Measurements from ENCODE around the gene RAB11FIP4.
A peak's percentile ranks its signal among the peaks of the same experiment; 100 is the strongest.

RAB11FIP4 gene

GRCh38 chr17:31560616-31561235 lies 169.3 kb downstream of the RAB11FIP4 start:
- Histone ChIP-seq H3K4me1 (no peaks in the 10 kb centered on the region), H3K4me2 (ENCODE audit: low read length) (peak overlapping the region; percentile 69), H2AFZ (peak overlapping the region; percentile 33), H3K4me3 (ENCODE audit: low read depth, low read length) (no peak overlapping the region), H3K9ac (no peak overlapping the region), H3K36me3 (ENCODE audit: control insufficient read depth, insufficient read depth, low read length) (no peaks in the 10 kb centered on the region), H3K27me3 (ENCODE audit: control insufficient read depth, insufficient read depth, low read length) (no peaks in the 10 kb centered on the region), H3K27ac (no peak overlapping the region), H3K9me3 (ENCODE audit: control insufficient read depth, low read length) (no peaks in the 10 kb centered on the region), H3K79me2 (no peaks in the 10 kb centered on the region)
- no peak for TF ChIP-seq CTCF (IDR thresholded peaks at IDR 0.05)

GRCh38 chr17:31561469-31562375 lies 170.2 kb downstream of the RAB11FIP4 start:
- no peak overlapping the region for H3K9ac ChIP-seq
- no peaks in the 10 kb centered on the region for H3K27me3 ChIP-seq (ENCODE audit: control insufficient read depth, insufficient read depth, low read length)
- H3K4me2 ChIP-seq (ENCODE audit: low read length) = no peak overlapping the region
- TF ChIP-seq CTCF (IDR thresholded peaks at IDR 0.05) = no peak
- H2AFZ ChIP-seq = no peak overlapping the region
- H3K27ac ChIP-seq = peak overlapping the region; percentile 39
- H3K9me3 ChIP-seq (ENCODE audit: control insufficient read depth, low read length) = no peaks in the 10 kb centered on the region
- H3K79me2 ChIP-seq = no peaks in the 10 kb centered on the region
- H3K4me3 ChIP-seq (ENCODE audit: low read depth, low read length) = no peak overlapping the region
- no peaks in the 10 kb centered on the region for H3K4me1 ChIP-seq
- H3K36me3 ChIP-seq (ENCODE audit: control insufficient read depth, insufficient read depth, low read length) = no peaks in the 10 kb centered on the region

- no peaks in the 10 kb centered on the region for H3K9me3 ChIP-seq (ENCODE audit: control insufficient read depth, low read length)
- no peak overlapping the region for H3K4me2 ChIP-seq (ENCODE audit: low read length)
- no peaks in the 10 kb centered on the region for H3K36me3 ChIP-seq (ENCODE audit: control insufficient read depth, insufficient read depth, low read length)
- no peak for TF ChIP-seq CTCF (IDR thresholded peaks at IDR 0.05)
- no peaks in the 10 kb centered on the region for H3K27me3 ChIP-seq (ENCODE audit: control insufficient read depth, insufficient read depth, low read length)
- no peak overlapping the region for H3K4me3 ChIP-seq (ENCODE audit: low read depth, low read length)
- no peak overlapping the region for H3K27ac ChIP-seq
- no peak overlapping the region for H3K9ac ChIP-seq
- no peaks in the 10 kb centered on the region for H3K4me1 ChIP-seq
- no peaks in the 10 kb centered on the region for H3K79me2 ChIP-seq
- H2AFZ ChIP-seq = no peak overlapping the region
Observed at GRCh38 chr17:31562376-31562840, 170.9 kb downstream of the RAB11FIP4 start.

GRCh38 chr17:31564291-31564690 lies 172.8 kb downstream of the RAB11FIP4 start:
- Histone ChIP-seq H3K36me3 (ENCODE audit: control insufficient read depth, insufficient read depth, low read length) (no peaks in the 10 kb centered on the region), H3K27ac (no peak overlapping the region), H3K9ac (no peak overlapping the region), H3K4me3 (ENCODE audit: low read depth, low read length) (no peak overlapping the region), H3K4me2 (ENCODE audit: low read length) (no peak overlapping the region), H2AFZ (no peak overlapping the region), H3K4me1 (no peaks in the 10 kb centered on the region), H3K27me3 (ENCODE audit: control insufficient read depth, insufficient read depth, low read length) (no peaks in the 10 kb centered on the region), H3K9me3 (ENCODE audit: control insufficient read depth, low read length) (no peaks in the 10 kb centered on the region), H3K79me2 (no peaks in the 10 kb centered on the region)
- no peak for TF ChIP-seq CTCF (IDR thresholded peaks at IDR 0.05)
